GM13976 (cell line): ENCODE data around the gene LIMS1.

Source experiments
- DNase-seq: peaks from one replicate; pipeline ENCODE4 v3.0.0; 2012; ENCODE audit warnings: low spot score
- CTCF ChIP-seq: IDR thresholded peaks from 2 replicates; pipeline ENCODE4 v1.5.1; 2012; ENCODE audit warnings: borderline replicate concordance, mild to moderate bottlenecking; ENCODE audit not compliant: insufficient read depth; ENCODE audit errors: extremely low read depth, missing control alignments, control extremely low read depth
- in situ Hi-C: fragments of 300-500 bp; cut with MboI; formaldehyde crosslinking; loops from one replicate; pipeline ENCODE4 v1.12.0; 2022; ENCODE audit warnings: low sequenced_read_pairs, mixed read lengths, inconsistent platforms; ENCODE audit not compliant: unreplicated experiment

LIMS1 gene

GRCh38 chr2:108586631-108587030, 52.4 kb downstream of the LIMS1 start:
- DNase-seq = no peak
- TF ChIP-seq CTCF = no peak
- in situ Hi-C loops = loop anchor here (25.0 kb wide), 1 partner anchor 224 kb away; no protein-coding TSS in a partner anchor

- no peak for DNase-seq
- no peak for TF ChIP-seq CTCF
- in situ Hi-C loops = loop anchor here (25.0 kb wide), 1 partner anchor 225 kb away; no protein-coding TSS in a partner anchor
Observed at GRCh38 chr2:108587621-108588020, 53.4 kb downstream of the LIMS1 start.

GRCh38 chr2:108588070-108588668, 53.9 kb downstream of the LIMS1 start:
- in situ Hi-C loops = loop anchor here (25.0 kb wide), 1 partner anchor 226 kb away; no protein-coding TSS in a partner anchor
- TF ChIP-seq CTCF = no peak
- no peak for DNase-seq

GRCh38 chr2:108589372-108589771, 55.1 kb downstream of the LIMS1 start:
- no peak for TF ChIP-seq CTCF
- no peak for DNase-seq
- in situ Hi-C loops = loop anchor here (25.0 kb wide), 1 partner anchor 227 kb away; no protein-coding TSS in a partner anchor

- no peak for DNase-seq
- in situ Hi-C loops = loop anchor here (25.0 kb wide), 1 partner anchor 227 kb away; no protein-coding TSS in a partner anchor
- TF ChIP-seq CTCF = no peak
Observed at GRCh38 chr2:108589781-108590180, 55.5 kb downstream of the LIMS1 start.

GRCh38 chr2:108591163-108591562, 56.9 kb downstream of the LIMS1 start:
- in situ Hi-C loops = loop anchor here (25.0 kb wide), 1 partner anchor 229 kb away; no protein-coding TSS in a partner anchor
- DNase-seq = no peak
- TF ChIP-seq CTCF = no peak
